NB4 (cell line): Measurements from ENCODE around the gene PARP2.

ENCODE experiments used
- POLR2A ChIP-seq: IDR thresholded peaks from 2 replicates; pipeline ENCODE4 v1.6.1; 2011; ENCODE audit warnings: mild to moderate bottlenecking; ENCODE audit not compliant: insufficient read length; ENCODE audit errors: extremely low read depth
- TF ChIP-seq, protein P1 (sequence below): IDR thresholded peaks from one replicate; pipeline ENCODE4 v1.5.1; 2012; ENCODE audit warnings: low read depth, low read length

- TF ChIP-seq, protein P1, sequence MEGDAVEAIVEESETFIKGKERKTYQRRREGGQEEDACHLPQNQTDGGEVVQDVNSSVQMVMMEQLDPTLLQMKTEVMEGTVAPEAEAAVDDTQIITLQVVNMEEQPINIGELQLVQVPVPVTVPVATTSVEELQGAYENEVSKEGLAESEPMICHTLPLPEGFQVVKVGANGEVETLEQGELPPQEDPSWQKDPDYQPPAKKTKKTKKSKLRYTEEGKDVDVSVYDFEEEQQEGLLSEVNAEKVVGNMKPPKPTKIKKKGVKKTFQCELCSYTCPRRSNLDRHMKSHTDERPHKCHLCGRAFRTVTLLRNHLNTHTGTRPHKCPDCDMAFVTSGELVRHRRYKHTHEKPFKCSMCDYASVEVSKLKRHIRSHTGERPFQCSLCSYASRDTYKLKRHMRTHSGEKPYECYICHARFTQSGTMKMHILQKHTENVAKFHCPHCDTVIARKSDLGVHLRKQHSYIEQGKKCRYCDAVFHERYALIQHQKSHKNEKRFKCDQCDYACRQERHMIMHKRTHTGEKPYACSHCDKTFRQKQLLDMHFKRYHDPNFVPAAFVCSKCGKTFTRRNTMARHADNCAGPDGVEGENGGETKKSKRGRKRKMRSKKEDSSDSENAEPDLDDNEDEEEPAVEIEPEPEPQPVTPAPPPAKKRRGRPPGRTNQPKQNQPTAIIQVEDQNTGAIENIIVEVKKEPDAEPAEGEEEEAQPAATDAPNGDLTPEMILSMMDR = no peak
- TF ChIP-seq POLR2A = no peak
These were observed 39.6 kb downstream of the PARP2 start for GRCh38 chr14:20383032-20383431.
